NCI-H187 (cell line): ENCODE measurements around the gene DNAJC18.
"Not testable (repeated sequence)": the region's sequence is repeated elsewhere in the genome, so short reads cannot be mapped to it uniquely, and the experiment has no call there.

Experiments
- DNase-seq, 2 experiments: peaks; one replicate each; lab custom pipeline; 2025; lab: John Stamatoyannopoulos, UW

Gene DNAJC18

DNA sequence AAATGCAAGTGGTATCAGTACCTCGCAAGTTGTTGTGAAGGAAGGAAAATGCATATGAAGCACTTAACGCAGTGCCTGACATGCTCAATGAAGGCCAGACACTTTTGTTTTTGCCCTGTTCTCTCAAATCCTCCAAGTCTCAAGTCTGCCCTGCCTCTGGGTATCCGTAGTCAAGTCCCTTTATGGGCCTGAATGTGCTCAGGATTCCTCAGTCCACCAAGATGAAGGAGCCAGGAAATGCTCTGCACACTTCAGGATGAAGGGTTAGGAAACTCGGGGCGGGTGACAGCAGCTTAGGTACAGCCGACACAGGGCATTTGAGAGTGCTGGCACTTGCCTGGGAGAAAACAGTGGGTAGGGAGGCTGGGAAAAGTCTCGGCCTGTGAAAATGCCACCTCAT is 21.9 kb upstream of the DNAJC18 start:
- no peak for DNase-seq

GRCh38 chr5:139460455-139460854 is 21.1 kb upstream of the DNAJC18 start:
- no peak for DNase-seq

- DNase-seq, result no peak
Measured at GRCh38 chr5:139459451-139459934, 20.2 kb upstream of the DNAJC18 start.

GRCh38 chr5:139458580-139459407 is 19.5 kb upstream of the DNAJC18 start:
- no peak for DNase-seq

- no peak for DNase-seq
Measured at GRCh38 chr5:139457653-139458306, 18.5 kb upstream of the DNAJC18 start.

- DNase-seq, result no peak
Measured at GRCh38 chr5:139457241-139457640, 17.9 kb upstream of the DNAJC18 start.

DNA sequence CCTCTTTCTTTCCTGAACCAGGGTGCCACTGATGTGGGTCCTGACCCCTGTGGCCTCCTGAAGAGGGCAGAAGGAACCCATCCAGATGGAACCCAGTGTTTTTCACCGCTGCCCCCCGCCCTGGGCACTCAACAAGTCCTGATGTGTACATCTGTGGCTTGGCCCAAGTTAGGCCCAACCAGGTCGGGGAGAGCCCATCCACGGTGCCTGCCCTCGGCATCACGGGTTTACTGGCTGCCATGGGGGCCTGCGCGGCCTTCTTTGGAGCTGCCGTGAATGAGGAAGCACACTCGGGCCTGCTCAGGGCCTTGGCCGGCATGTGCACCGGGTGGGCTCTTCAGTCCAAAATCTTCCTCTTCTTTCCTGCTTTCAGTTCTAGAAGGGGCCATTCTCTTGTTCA is 17.5 kb upstream of the DNAJC18 start:
- no peak for DNase-seq

GRCh38 chr5:139454568-139455290 is 15.4 kb upstream of the DNAJC18 start:
- DNase-seq, result no peak

DNA sequence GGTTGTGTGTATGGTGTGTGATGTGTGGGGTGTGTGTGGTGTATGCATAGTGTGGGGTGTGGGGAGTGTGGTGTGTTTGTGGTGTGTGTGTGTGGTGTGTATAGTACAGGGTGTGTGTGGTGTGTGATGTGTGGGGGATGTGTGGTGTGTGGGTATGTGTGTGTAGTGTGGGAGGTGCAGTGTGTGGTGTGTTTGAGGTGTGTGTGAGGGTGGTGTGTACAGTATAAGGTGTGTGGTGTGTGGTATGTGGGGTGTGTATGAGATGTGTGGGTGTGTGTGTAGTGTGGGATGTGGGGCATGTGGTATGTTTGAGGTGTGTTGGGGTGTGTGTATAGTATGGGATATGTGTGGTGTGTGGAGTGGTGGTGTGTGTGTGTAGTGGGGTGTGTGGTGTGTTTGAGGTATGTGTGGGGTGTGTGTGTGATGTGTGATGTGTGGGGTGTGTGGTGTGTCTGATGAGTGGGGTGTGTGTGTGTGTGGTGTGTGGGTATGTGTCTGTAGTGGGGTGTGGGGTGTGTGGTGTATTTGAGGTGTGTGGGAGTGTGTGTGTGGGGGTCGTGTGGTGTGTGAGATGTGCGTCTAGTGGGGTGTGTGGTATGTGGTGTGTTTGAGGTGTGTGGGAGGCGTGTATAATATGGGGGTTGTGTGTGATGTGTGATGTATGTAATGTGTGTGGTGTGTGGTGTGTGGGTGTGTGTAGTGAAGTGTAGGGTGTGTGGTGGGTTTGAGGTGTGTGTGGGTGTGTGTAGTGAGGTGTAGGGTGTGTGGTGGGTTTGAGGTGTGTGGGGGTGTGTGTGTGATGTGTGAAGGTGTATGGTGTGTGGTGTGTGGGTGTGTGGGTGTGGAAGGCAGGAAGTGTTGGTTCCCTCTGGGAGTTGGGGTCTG is 14.6 kb upstream of the DNAJC18 start:
- no peak for DNase-seq

GRCh38 chr5:139451878-139452660 is 12.7 kb upstream of the DNAJC18 start:
- DNase-seq, result no peak

GRCh38 chr5:139451176-139451575 is 11.9 kb upstream of the DNAJC18 start:
- DNase-seq, result no peak

DNA sequence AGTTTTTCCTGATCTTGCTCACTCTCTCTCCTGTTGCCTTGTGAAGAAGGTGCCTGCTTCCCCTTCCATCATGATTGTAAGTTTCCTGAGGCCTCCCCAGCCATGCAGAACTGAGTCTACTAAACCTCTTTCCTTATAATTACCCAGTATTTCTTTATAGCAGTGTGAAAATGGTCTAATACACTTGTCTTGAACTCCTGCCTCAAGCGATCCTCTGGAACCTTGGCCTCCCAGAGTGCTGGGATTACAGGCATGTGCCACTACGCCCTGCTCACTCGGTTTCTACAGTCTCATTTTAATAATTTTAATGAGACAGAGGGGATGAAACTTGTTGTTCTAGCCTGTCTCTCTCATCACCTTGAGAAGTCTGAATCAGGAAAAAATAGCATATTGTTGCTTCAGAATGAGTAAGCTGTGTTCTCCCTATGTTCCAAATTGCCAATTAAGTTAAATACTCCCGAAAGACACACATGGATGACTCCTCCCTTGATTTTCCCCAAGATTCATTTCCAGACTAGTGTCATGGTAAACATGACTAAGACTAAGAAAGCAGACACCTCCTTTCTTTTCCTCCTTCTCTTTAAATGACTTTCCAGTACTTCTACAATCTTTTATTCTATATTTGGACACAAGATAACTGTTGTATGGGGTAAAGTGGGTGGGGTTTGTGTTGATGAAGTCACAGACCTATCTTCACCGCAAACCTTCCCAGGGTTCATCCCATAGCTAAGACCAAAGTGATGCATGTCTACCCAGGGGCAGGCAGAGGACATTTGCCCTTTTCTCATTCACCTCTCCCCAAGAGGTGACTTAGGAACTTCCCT is 7.8 kb upstream of the DNAJC18 start:
- DNase-seq, result no peak

GRCh38 chr5:139445325-139446170 is 6.2 kb upstream of the DNAJC18 start:
- no peak for DNase-seq

DNA sequence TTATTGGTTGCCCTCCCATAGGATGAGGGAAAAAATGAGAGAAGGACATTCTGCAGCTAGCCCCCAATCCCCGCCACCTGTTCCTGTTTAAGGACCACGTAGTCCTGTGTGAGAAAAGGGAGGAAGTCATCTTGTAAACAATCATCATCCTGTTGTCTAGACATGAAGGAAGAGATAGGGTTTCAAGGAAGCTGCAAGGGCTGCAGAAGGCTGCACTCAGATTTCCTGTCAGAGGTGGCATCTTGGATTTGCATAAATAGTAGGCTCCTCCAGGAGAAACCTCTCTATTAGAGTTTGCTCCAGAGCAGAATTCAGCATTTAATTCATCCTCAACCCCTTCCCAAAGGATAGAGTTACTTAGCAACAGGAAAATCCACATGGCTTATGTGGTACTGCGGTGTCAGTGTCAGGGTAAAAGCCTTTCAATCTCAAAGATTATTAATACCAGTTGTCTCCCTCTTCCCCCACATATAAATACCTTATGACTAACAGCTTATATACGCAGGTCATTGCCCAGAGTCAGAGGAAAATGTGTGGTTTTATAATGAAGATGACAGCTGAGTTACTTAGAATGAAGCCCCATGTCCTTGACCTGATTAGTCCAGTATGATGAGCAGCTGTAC is 4.6 kb upstream of the DNAJC18 start:
- no peak for DNase-seq

DNA sequence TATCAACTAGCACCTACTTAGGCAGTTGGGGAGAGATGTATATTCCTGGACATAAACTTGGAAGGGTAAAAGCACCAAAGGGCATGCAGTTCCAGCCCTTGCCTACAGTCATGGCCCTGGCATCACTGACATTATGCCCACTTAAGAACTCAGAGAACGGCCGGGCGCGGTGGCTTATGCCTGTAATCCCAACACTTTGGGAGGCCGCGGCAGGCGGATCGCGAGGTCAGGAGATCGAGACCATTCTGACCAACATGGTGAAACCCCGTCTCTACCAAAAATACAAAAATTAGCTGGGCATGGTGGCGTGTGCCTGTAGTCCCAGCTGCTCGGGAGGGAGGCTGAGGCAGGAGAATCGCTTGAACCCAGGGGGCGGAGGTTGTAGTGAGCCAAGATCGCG is 1.1 kb upstream of the DNAJC18 start:
- not testable (repeated sequence) for DNase-seq

GRCh38 chr5:139438707-139439012 is 665 bp downstream of the DNAJC18 start:
- DNase-seq, result no peak

DNA sequence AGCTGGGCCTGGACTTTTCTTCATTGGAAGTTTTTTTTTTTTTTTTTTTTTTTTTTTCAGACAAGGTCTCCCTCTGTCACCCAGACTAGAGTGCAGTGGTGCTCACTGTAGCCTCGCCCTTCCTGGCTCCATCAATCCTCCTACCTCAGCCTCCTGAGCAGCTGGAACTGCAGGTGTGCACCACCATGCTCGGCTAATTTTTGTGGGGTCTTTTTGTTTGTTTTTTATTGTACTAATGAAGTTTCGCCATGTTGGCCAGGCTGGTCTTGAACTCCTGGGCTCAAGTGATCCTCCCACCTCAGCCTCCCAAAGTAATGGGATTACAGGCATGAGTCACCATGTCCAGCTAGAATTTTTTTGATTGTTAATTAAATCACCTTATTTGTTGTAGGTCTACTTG is 3.6 kb downstream of the DNAJC18 start:
- DNase-seq, result no peak

DNA sequence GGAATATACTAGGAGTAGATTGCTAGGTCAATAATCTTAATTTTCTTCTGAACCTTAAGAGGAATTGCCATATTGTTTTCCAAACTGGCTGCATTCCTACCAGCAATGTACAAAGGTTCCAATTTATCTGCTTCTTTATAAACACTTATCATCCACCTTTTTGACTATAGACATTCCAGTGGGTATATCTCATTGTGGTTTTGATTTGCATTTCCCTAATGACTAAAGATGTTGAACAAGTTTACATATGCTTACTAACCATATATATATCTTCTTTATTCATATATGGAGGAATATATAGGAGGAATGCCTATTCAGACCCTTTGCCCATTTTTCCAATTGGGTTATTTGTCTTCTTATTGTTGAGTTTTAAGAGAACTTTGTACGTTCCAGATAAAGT is 7.6 kb downstream of the DNAJC18 start:
- no peak for DNase-seq

DNA sequence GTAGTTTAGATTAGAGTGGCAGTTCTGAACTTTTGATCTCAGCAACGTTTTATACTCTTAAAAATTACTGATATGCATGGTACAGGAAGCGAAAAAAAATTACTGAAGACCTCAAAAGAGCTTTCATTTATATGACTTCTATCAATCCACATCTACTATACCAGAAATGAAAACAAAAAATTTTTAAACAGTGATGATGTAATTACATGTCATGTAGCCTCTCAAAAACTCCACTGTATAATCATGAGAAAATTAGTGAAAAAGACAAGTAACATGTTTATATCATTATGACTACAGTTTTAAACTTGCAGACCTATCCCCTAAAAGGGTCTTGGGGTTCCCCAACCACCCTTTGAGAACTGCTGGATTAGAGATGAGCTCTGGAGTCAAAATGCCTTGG is 9.3 kb downstream of the DNAJC18 start:
- no peak for DNase-seq
